GM10266 (cell line): Measurements from ENCODE around the gene PITPNM3.

ENCODE experiments used
- DNase-seq: peaks from one replicate; pipeline ENCODE4 v3.0.0; 2012; ENCODE audit errors: extremely low spot score
- TF ChIP-seq, protein P1 (sequence below): IDR thresholded peaks from 2 replicates; pipeline ENCODE4 v1.5.1; 2012; ENCODE audit warnings: mild to moderate bottlenecking, low read depth; ENCODE audit not compliant: control insufficient read depth, insufficient read depth; ENCODE audit errors: missing control alignments

Gene PITPNM3

DNA sequence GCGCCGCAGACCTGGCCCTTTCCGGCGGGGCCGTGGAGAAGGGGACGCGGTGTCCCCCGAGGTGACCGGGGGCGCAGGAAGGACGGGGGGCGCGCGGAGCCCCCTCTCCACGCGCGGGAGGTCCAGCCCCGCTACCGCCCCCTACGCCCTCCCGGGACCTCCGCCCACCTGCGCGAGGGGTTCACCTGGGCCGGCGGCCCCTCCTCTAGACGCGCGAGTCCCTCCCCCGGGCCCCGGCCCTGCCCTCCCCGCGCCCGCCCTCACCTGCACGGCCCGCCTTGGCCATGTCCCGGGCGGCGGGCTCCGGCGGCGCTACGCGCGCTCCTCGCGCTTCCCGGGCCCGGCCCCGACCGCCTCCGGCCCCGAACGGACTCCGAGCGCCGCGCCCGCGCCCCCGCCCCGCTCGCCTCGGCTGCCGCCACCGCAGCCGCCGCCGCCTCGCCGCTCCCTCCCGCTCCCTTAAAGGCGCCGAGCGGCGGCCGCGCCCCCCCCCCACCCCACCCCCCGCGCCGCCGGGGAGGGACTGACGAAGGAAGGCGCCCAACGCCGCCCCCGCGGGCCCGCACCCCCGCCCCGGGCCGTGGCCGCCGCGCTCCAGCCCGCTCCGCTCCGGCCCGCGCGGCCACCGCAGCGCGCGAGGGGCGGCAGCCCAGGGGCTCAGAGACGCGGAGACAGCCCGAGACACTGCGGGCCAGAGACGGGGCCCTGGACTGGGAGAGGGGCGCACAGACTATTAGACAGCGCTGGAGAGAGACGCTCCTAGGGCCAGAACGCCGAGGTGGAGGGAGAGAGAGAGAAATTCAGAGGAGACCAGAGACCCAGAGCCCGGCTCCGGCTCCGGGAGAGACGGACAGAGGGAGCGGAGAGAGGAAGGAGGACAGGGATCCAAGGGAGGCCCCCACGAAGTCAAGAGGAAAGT lies at the start of gene PITPNM3:
PITPNM3 (minus strand) TSS at position 435 of the 919 bp plus-strand sequence; CDS start at position 286, 149 bp downstream.
- TF ChIP-seq, protein P1, sequence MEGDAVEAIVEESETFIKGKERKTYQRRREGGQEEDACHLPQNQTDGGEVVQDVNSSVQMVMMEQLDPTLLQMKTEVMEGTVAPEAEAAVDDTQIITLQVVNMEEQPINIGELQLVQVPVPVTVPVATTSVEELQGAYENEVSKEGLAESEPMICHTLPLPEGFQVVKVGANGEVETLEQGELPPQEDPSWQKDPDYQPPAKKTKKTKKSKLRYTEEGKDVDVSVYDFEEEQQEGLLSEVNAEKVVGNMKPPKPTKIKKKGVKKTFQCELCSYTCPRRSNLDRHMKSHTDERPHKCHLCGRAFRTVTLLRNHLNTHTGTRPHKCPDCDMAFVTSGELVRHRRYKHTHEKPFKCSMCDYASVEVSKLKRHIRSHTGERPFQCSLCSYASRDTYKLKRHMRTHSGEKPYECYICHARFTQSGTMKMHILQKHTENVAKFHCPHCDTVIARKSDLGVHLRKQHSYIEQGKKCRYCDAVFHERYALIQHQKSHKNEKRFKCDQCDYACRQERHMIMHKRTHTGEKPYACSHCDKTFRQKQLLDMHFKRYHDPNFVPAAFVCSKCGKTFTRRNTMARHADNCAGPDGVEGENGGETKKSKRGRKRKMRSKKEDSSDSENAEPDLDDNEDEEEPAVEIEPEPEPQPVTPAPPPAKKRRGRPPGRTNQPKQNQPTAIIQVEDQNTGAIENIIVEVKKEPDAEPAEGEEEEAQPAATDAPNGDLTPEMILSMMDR, result no peak
- no peak for DNase-seq

DNA sequence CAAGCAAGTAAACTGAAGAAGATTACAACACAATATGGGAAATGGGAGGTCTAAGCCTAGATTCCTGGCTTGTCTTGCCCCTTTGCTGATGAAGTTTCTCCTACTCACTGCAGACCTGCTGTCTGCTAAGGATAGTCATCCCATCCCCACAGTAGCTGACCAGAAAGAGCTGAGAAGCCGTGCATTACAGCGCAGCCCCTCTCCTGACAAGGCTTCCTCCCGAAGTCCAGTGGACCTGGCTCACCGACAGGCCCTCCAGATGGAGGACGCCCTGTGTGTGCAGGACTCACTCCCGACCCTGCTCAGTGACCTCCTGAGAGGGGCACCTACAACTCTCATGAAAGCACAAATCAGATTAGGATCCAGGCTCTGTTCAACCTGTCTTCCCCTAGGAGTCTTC lies 48.8 kb upstream of the PITPNM3 start:
- TF ChIP-seq, protein P1, result no peak
- DNase-seq, result no peak

DNA sequence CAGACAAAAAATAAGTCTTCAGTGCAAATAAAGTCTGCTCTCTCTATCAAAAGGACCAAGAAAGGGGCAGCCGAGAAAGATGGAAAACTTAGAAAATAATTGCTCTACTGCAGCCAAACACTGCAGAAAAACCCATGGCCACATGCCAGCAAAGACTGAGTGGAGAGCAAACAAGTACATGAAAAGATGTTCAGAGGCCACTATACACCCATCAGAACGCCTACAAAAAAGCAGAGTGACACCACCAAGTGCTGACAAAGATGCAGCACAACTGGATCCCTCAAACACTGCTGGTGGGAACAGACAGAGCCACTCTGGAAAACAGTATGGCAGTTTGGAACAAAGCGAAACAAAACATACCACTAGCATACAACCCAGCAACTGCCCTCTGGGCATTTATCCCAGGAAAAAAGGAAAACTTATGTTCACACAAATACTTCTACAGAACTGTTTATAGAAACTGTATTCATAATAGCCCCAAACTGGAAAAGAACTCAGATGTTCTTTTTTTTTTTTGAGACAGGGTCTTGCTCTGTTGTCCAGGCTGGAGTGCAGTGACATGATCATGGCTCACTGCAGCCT lies 47.5 kb upstream of the PITPNM3 start:
- TF ChIP-seq, protein P1, result no peak
- no peak for DNase-seq

DNA sequence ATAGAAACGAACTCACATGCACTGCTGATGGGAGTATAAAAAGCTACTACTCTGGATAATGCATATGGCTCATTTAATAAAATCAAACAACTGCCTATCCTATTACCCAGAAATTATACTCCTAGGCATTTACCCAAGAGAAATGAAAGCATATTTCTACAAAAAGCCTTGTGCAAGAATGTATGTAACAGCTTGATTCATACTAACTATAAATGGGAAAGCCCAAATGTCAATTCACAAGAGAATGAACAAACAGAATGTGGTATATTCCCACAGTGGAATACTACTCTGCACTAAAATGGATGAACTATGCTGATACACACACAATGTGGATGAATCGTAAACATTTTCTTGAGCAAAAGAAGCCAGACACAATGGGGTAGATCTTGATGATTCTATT lies 45.8 kb upstream of the PITPNM3 start:
- no peak for DNase-seq
- TF ChIP-seq, protein P1, result no peak

DNA sequence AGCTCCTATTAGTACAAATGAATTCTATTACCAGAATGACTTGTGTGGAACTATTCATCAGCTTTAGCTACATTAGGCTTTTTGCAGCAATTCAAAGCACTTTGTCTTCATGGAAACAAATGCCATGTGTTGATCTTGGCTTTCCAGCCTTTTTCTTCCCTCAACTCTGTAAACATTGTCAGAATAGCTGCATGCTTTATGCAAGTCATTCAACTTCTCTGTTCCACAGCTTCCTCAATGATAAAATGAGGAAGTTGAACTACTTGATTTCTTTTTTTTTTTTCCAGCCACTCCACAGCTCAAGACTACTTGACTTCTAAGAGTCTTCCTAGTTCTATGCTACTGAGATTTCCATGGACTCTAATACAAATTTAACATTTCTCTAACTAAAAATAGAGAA lies 43.0 kb upstream of the PITPNM3 start:
- DNase-seq, result no peak
- TF ChIP-seq, protein P1, result no peak

DNA sequence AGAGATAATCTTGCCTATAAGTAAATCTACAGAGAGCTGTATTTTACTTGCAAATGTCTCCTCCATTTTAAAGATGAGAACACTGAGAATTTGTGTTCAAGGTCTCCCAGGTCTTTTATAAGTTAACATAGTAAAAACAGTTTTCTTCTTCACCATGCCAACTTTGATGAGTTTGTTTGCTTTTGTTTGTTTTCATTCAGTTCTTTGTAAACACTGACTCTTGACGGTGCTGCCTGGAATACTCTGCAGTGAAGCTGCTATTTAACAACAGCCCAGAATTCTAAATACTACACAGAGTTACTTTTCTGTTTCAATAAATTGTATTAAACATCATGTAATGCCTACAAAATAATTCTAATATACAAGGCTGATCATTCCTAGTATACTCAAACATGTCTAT lies 41.4 kb upstream of the PITPNM3 start:
- DNase-seq, result no peak
- TF ChIP-seq, protein P1, result no peak

DNA sequence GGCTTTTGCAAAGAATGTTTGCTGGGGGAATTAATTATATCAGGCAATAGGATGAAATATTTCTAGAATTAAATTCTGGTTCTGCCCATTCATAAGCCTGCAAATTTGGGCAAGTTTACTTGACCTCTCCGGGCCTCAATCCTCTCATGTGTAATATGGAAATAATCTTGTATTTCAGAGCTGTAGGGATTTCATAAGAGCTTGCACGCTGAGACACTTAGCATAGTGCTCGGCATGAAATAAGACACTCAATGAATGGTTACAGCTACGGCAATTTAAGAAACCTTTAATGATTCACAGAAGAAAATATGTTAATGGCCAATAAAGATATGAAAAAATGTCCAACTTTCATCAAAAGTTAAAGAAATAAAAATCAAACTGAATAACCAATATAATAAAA lies 40.6 kb upstream of the PITPNM3 start:
- TF ChIP-seq, protein P1, result no peak
- DNase-seq, result no peak
